A549 (cell line): ENCODE measurements around the gene DPEP1. TPM values are rescaled to one million over a fixed set of nuclear protein-coding genes. Genes with fewer than 3 reads are reported as not detected.

ENCODE experiments used
- ATAC-seq, 2 experiments: fragments of 200-7000 bp in 1 of 2; fragments of >200 bp in 1 of 2; cut with Nextera tagmentation in 1 of 2; cut with Tn5 transposase in 1 of 2; 3 replicates each; pipeline versions ENCODE4 v1.8.0 to v1.9.1; 2018 to 2020; ENCODE audit warnings: mild to moderate bottlenecking in 1 of 2, moderate library complexity in 1 of 2
- CTCF ChIA-PET: fragments of 300-600 bp; sonication (Branson Sonifier 250); formaldehyde crosslinking; extraction: SDS; loops from one replicate; lab custom pipeline; 2021; ENCODE audit warnings: antibody characterized with exemption, inconsistent platforms; lab: Yijun Ruan, JAX
- POLR2A ChIA-PET: fragments of 350-600 bp; formaldehyde crosslinking; extraction: SDS; loops from one replicate; lab custom pipeline; 2021; ENCODE audit warnings: antibody characterized with exemption, inconsistent platforms; lab: Yijun Ruan, JAX
- DNase-seq, 2 experiments: peaks; one replicate each; pipeline versions ENCODE4 v3.0.0 to v3.0.0-alpha.2; 2011 to 2016; ENCODE audit warnings: low read depth in 1 of 2, low spot score in 1 of 2
- FAIRE-seq: peaks from 2 replicates; lab custom pipeline; 2011; peaks lifted over from hg19 to GRCh38; lab: Jason Lieb, UNC
- H3K27ac ChIP-seq, 2 experiments: fragments of >200 bp; sonication (Bioruptor Twin); formaldehyde crosslinking; 3 replicates each; pipeline ENCODE4 v1.5.1; 2016 to 2017
- H3K4me1 ChIP-seq: fragments of >200 bp; sonication (Bioruptor Twin); formaldehyde crosslinking; 3 replicates; pipeline ENCODE4 v1.6.1; 2016
- H3K4me2 ChIP-seq: fragments of >200 bp; sonication (Bioruptor Twin); formaldehyde crosslinking; 3 replicates; pipeline ENCODE4 v1.6.1; 2016
- H3K4me3 ChIP-seq: fragments of >200 bp; sonication (Bioruptor Twin); formaldehyde crosslinking; 3 replicates; pipeline ENCODE4 v1.5.1; 2016
- H3K9me3 ChIP-seq: fragments of >200 bp; sonication (Bioruptor Twin); formaldehyde crosslinking; 3 replicates; pipeline ENCODE4 v1.6.1; 2016
- CBX8 ChIP-seq: fragments of 200-600 bp; sonication (generic); IDR thresholded peaks from 2 replicates; pipeline ENCODE4 v1.6.1; 2016
- EHF ChIP-seq: fragments of 250-450 bp; sonication (Bioruptor Pico); IDR thresholded peaks from 2 replicates; pipeline ENCODE4 v1.5.0; 2020; ENCODE audit warnings: mild to moderate bottlenecking
- EHMT2 ChIP-seq: fragments of 200-600 bp; sonication (generic); IDR thresholded peaks from 2 replicates; pipeline ENCODE4 v1.6.1; 2016; ENCODE audit warnings: antibody characterized with exemption, low read depth, mild to moderate bottlenecking, moderate library complexity
- ESRRA ChIP-seq: fragments of 150-350 bp; IDR thresholded peaks from 2 replicates; pipeline ENCODE4 v1.6.1; 2014; ENCODE audit warnings: mild to moderate bottlenecking, low read length, borderline replicate concordance
- FOSL2 ChIP-seq, 2 experiments: fragments of 450-650 bp in 1 of 2; fragments of >200 bp in 1 of 2; sonication (Bioruptor Twin) in 1 of 2; formaldehyde crosslinking; IDR thresholded peaks; 2 replicates each; pipeline versions ENCODE4 v1.5.0 to v1.6.1; 2016 to 2020; ENCODE audit warnings: mild to moderate bottlenecking in 1 of 2, moderate library complexity in 1 of 2
- GATA3 ChIP-seq: IDR thresholded peaks from 2 replicates; pipeline ENCODE4 v1.6.1; 2012; ENCODE audit warnings: borderline replicate concordance
- HOXA7 ChIP-seq: fragments of 250-450 bp; sonication (Bioruptor Pico); IDR thresholded peaks from 2 replicates; pipeline ENCODE4 v1.5.0; 2020; ENCODE audit warnings: mild to moderate bottlenecking, moderate library complexity
- HOXB13 ChIP-seq: fragments of 250-450 bp; sonication (Bioruptor Pico); IDR thresholded peaks from 2 replicates; pipeline ENCODE4 v1.5.0; 2020; ENCODE audit warnings: low read depth, mild to moderate bottlenecking, moderate library complexity
- HOXB5 ChIP-seq: fragments of 250-450 bp; sonication (Bioruptor Pico); IDR thresholded peaks from 2 replicates; pipeline ENCODE4 v1.5.0; 2020; ENCODE audit warnings: mild to moderate bottlenecking, moderate library complexity
- KDM1A ChIP-seq: fragments of 200-600 bp; sonication (generic); IDR thresholded peaks from 2 replicates; pipeline ENCODE4 v1.6.1; 2016; ENCODE audit warnings: low read depth, mild to moderate bottlenecking
- MYC ChIP-seq: IDR thresholded peaks from 2 replicates; pipeline ENCODE4 v1.6.1; 2012; ENCODE audit warnings: mild to moderate bottlenecking, inconsistent platforms, low read length, improper control_type of control experiment, borderline replicate concordance
- NPAS2 ChIP-seq: fragments of 250-450 bp; sonication (Bioruptor Pico); IDR thresholded peaks from 2 replicates; pipeline ENCODE4 v1.8.0; 2022; ENCODE audit warnings: mild to moderate bottlenecking, moderate library complexity, borderline replicate concordance
- PHF8 ChIP-seq: fragments of 200-600 bp; sonication (generic); IDR thresholded peaks from 2 replicates; pipeline ENCODE4 v1.6.1; 2016; ENCODE audit warnings: low read depth, mild to moderate bottlenecking, antibody characterized with exemption, moderate library complexity, borderline replicate concordance
- RAD21 ChIP-seq, 2 experiments: fragments of >200 bp in 1 of 2; sonication (Bioruptor Twin) in 1 of 2; formaldehyde crosslinking in 1 of 2; IDR thresholded peaks in 1 of 2; conservative IDR thresholded peaks in 1 of 2; 2 replicates in 1 of 2; 3 replicates in 1 of 2; pipeline ENCODE4 v1.6.1; 2012 to 2018; ENCODE audit warnings: inconsistent platforms in 1 of 2
- RARB ChIP-seq: fragments of 250-450 bp; sonication (Bioruptor Pico); IDR thresholded peaks from 2 replicates; pipeline ENCODE4 v1.8.0; 2021; ENCODE audit warnings: mild to moderate bottlenecking, moderate library complexity
- RCOR1 ChIP-seq: fragments of 150-350 bp; IDR thresholded peaks from 2 replicates; pipeline ENCODE4 v1.6.1; 2014; ENCODE audit warnings: antibody characterized with exemption, low read length, low read depth
- RFX5 ChIP-seq: fragments of 450-650 bp; IDR thresholded peaks from 2 replicates; pipeline ENCODE4 v1.7.1; 2014; ENCODE audit warnings: antibody characterized with exemption, mild to moderate bottlenecking, moderate library complexity
- TFCP2L1 ChIP-seq: fragments of 250-450 bp; sonication (Bioruptor Pico); IDR thresholded peaks from 2 replicates; pipeline ENCODE4 v1.5.0; 2021; ENCODE audit warnings: mild to moderate bottlenecking
- WGBS: methylation state at CpG from one replicate; pipeline ENCODE4 v1.1.6; 2017; ENCODE audit errors: missing lambda C conversion rate; 5-methylcytosine and 5-hydroxymethylcytosine counted together
- polyA plus RNA-seq, 4 experiments: library from polyadenylated mRNA; depleted of rRNA in 3 of 4; stranded (reverse); fragments of >200 nt; fragmentation: RNase III in 1 of 4; extraction: RNeasy Plus Mini Kit Qiagen cat#74134 plus additional on column Dnase treatment in 1 of 4; gene quantifications; 2 replicates in 3 of 4; 3 replicates in 1 of 4; pipeline ENCODE4 v1.2.3, GENCODE V29; 2011 to 2017
- TF ChIP-seq, protein P1 (sequence below): fragments of 450-650 bp; IDR thresholded peaks from 2 replicates; pipeline ENCODE4 v1.6.1; 2014; ENCODE audit warnings: antibody characterized with exemption
- TF ChIP-seq, protein P2 (sequence below): IDR thresholded peaks from 2 replicates; pipeline ENCODE4 v1.6.1; 2012; ENCODE audit warnings: low read depth, borderline replicate concordance
- TF ChIP-seq, protein P3 (sequence below): fragments of >200 bp; sonication (Bioruptor Twin); formaldehyde crosslinking; IDR thresholded peaks from 3 replicates; pipeline ENCODE4 v1.5.1; 2016

Gene DPEP1
- polyA plus RNA-seq, 2 of the 4 experiments (the other 2 are of a cell fraction): 1.3 to 1.5 TPM

DNA sequence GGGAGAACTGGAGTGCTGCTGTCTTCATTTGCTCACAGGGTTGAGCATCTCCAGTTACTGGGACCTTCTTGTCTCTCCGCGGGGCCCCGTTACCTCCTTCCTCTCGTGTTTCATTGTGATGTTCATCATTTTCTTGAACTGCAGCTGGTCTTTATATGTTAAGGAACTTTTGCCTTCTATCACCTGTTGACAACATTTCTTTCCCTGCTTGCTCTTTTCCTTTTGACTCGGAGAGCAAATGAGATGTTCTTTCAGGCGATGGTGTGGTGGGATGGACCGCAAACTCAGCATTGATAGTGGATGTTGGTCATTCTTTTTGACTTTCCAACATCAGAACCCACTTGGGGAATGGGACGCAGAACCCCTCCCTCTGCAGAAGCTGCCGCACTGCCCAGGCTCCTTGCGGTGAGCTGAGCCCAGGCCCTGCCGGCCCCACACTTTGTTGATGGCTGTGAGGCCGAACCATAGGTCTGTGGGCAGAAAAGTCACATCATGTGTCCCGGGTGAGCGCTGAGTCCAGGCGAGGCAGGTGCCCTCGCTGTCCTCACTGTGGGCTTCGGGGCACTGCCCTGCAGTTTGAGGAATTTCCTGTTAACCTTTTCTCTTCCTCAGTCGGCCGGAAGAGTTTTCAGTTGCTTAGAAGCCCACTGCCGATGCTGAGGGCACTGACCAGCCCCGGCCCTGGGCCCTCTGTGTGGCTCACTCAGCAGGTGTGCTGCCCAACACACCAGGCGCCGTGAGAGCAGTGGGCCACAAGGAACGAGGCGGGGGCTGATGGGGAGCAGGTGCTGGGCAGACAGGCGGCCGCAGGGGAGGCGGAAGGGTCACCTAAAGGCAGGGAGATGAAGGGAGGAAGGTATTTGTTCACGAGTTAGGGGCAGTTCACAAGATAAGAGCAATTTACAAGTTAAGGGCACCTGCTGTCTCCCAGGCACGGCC, 45.5 kb upstream of the DPEP1 start:
- H3K27ac ChIP-seq: no peak overlapping the region
- ChIA-PET POLR2A (no interaction called here), CTCF (interaction anchor here (1.0 to 4.9 kb wide), 3 partner anchors 10 to 99 kb away, joined by 3 to 25 read pairs (median 3); no protein-coding TSS in a partner anchor)
- no peak for DNase-seq
- ATAC-seq: peak in 1 of 2 experiments; percentile 0; a peak in 2 of 6 replicates
- 90% methylated on average over 28 of the region's 30 CpGs for WGBS
- no peaks in the 10 kb centered on the region for H3K9me3 ChIP-seq
- H3K4me3 ChIP-seq: no peak overlapping the region
- H3K4me1 ChIP-seq: peaks cover 32% of the 10 kb centered on the region
- TF ChIP-seq RAD21 (conservative IDR thresholded peaks at IDR 0.05 in 1 of 2, IDR thresholded peaks at IDR 0.05 in 1 of 2): no peak
- TF ChIP-seq HOXB13: no peak
- no peak for TF ChIP-seq NPAS2 (CRISPR knock-in tag)
- no peak for TF ChIP-seq PHF8
- no peak for TF ChIP-seq HOXB5 (CRISPR knock-in tag)
- TF ChIP-seq HOXA7 (CRISPR knock-in tag): no peak
- TF ChIP-seq, protein P1, sequence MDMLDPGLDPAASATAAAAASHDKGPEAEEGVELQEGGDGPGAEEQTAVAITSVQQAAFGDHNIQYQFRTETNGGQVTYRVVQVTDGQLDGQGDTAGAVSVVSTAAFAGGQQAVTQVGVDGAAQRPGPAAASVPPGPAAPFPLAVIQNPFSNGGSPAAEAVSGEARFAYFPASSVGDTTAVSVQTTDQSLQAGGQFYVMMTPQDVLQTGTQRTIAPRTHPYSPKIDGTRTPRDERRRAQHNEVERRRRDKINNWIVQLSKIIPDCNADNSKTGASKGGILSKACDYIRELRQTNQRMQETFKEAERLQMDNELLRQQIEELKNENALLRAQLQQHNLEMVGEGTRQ: no peak
- TF ChIP-seq ESRRA: no peak
- no peak for TF ChIP-seq RCOR1
- no peak for TF ChIP-seq MYC
- no peak for TF ChIP-seq TFCP2L1 (CRISPR knock-in tag)
- no peak for TF ChIP-seq CBX8
- TF ChIP-seq RFX5: no peak
- TF ChIP-seq RARB: no peak
- TF ChIP-seq FOSL2 (IDR thresholded peaks at IDR 0.05): no peak
- no peak for TF ChIP-seq FOSL2 (CRISPR knock-in tag; IDR thresholded peaks at IDR 0.05)
- no peak for TF ChIP-seq KDM1A
- TF ChIP-seq EHF (CRISPR knock-in tag): no peak
- TF ChIP-seq, protein P2, sequence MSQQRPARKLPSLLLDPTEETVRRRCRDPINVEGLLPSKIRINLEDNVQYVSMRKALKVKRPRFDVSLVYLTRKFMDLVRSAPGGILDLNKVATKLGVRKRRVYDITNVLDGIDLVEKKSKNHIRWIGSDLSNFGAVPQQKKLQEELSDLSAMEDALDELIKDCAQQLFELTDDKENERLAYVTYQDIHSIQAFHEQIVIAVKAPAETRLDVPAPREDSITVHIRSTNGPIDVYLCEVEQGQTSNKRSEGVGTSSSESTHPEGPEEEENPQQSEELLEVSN: no peak
- FAIRE-seq: no peak
- no peak overlapping the region for H3K4me2 ChIP-seq

DNA sequence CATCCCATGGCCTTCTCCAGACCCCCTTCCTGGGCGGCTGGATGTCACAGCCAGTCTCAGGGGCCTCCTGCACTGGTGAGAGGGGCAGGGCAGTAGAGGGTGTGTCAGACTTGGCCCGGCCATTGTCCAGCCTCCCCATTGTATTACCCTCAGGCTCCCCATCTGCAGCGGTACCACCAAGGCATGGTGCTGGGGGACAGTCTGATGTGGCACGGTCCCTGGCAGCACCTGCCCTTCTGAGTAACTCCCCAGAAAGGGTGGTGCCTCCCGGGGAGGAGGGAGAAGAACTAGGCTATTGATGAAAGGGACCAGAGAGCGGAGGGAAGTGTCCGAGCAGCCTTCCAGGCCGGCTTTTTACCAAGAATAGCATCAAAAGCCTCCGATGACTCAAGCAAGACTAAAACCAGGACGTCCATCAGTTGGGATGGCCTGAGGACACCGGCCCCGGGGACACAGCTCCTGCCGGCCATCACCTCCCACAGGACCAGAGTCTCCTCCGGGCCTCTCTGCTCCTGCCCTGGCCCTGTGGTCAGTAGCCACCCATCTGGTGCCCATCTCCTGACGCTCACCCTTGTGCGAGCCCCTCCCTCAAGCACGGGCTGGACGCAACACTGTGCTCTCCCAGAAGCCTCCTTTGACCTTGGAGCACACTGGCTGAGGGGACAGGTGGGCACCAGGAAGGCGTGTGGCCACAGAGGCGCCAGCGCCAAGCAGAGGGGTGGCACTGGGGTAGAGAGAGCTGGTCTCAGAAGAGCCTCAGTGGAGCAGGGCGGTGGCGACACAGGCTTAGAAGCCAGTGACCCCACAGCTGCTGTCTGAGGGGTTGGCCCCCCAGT, 43.7 kb upstream of the DPEP1 start:
- 65% methylated on average over 14 of the region's 23 CpGs for WGBS
- no peak overlapping the region for H3K4me2 ChIP-seq
- no peaks in the 10 kb centered on the region for H3K9me3 ChIP-seq
- ChIA-PET CTCF (interaction anchor here (0.9 to 4.9 kb wide), 3 partner anchors 72 to 111 kb away, joined by 3 to 25 read pairs (median 4); no protein-coding TSS in a partner anchor), POLR2A (interaction anchor here (0.8 kb wide), 1 partner anchor 130 kb away, joined by 3 read pairs; no protein-coding TSS in a partner anchor)
- no peak overlapping the region for H3K4me3 ChIP-seq
- TF ChIP-seq GATA3 (no peak), RFX5 (no peak), RCOR1 (no peak), EHMT2 (no peak)
- TF ChIP-seq, protein P3, sequence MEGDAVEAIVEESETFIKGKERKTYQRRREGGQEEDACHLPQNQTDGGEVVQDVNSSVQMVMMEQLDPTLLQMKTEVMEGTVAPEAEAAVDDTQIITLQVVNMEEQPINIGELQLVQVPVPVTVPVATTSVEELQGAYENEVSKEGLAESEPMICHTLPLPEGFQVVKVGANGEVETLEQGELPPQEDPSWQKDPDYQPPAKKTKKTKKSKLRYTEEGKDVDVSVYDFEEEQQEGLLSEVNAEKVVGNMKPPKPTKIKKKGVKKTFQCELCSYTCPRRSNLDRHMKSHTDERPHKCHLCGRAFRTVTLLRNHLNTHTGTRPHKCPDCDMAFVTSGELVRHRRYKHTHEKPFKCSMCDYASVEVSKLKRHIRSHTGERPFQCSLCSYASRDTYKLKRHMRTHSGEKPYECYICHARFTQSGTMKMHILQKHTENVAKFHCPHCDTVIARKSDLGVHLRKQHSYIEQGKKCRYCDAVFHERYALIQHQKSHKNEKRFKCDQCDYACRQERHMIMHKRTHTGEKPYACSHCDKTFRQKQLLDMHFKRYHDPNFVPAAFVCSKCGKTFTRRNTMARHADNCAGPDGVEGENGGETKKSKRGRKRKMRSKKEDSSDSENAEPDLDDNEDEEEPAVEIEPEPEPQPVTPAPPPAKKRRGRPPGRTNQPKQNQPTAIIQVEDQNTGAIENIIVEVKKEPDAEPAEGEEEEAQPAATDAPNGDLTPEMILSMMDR: no peak
- no peak overlapping the region for H3K27ac ChIP-seq
- peaks cover 22% of the 10 kb centered on the region for H3K4me1 ChIP-seq
- ATAC-seq (peak; percentile 1 to 7; a peak in 4 of 6 replicates), DNase-seq (no peak), FAIRE-seq (no peak)
